ENCODE measurements around the gene GPR42. TPM values are rescaled to one million over a fixed set of nuclear protein-coding genes. Genes with fewer than 3 reads are reported as not detected.
A peak's percentile ranks its signal among the peaks of the same experiment; 100 is the strongest.

The GPR42 gene
- polyA plus RNA-seq, 2 of the 4 experiments (the other 2 are of a cell fraction), result not detected

DNA sequence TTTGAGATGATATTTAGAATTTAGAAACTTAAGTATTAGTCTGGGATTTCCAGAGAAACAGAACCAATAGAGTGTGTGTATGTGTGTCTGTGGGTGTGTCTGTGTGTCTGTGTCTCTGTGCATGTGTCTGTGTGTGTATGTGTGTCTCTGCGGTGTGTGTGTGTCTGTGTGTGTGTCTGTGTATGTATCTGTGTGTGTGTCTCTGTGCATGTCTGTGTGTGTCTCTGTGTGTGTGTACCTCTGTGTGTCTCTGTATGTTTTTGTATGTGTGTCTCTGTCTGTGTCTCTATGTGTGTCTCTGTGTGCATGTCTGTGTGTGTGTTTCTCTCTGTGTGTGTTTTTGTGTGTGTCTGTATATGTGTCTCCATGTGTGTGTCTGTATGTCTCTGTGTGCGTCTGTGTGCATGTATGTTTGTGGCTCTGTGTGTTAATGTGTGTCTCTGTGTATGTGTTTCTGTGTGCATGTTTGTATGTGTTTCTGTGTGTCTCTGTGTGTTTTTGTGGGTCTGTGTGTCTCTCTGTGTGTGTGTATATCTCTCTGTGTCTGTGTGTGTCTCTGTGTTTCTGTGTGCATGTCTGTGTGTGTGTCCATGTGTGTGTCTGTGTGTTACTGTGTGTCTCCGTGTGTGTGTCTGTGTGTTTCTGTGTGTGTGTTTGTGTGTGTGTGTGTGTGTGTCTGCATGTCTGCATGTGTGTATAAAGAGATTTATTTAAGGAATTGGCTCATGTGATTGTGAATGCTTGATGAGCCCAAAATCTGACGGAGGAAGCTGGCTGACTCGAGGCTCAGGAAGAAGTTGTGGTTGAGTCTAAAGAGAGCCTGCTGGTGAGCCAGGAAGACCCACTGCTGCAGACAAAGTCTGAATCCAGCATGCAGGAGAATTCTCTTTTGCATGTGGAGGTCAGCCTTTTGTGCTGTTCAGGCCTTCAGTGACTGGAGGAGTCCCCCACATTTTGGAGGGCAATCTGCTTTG, 22.2 kb downstream of the GPR42 start:
- DNase-seq (ENCODE audit: low read depth in 1 of 2, low spot score in 1 of 2) (no peak), ATAC-seq (no peak), FAIRE-seq (peak; percentile 7)
- H3K4me1 ChIP-seq, result no peaks in the 10 kb centered on the region
- no peak for TF ChIP-seq BHLHE40 (IDR thresholded peaks at IDR 0.05; ENCODE audit: low read depth, low read length)
- H3K9me3 ChIP-seq, result peaks cover 9% of the 10 kb centered on the region; the same call in 1 of the 3 replicates
- WGBS (ENCODE audit: missing lambda C conversion rate), result 55% methylated on average over 5 of the region's 5 CpGs
- H3K27ac ChIP-seq, result no peak overlapping the region
- no peak overlapping the region for H3K4me3 ChIP-seq
- H3K4me2 ChIP-seq, result no peak overlapping the region
- POLR2A ChIA-PET, result no interaction called here
- CTCF ChIA-PET, result interaction anchor here (1.0 kb wide), 1 partner anchor 41 kb away, joined by 3 read pairs; no protein-coding TSS in a partner anchor

GRCh38 chr19:35395382-35396199, 24.7 kb downstream of the GPR42 start:
- ATAC-seq (peak; percentile 25 to 44; a peak in 3 of 6 replicates), FAIRE-seq (no peak), DNase-seq (ENCODE audit: low read depth in 1 of 2, low spot score in 1 of 2) (no peak)
- no peak for TF ChIP-seq HOXB13 (CRISPR knock-in tag; IDR thresholded peaks at IDR 0.05; ENCODE audit: low read depth)
- no peak for TF ChIP-seq CBX2 (IDR thresholded peaks at IDR 0.05; ENCODE audit: borderline replicate concordance, low read depth)
- no peak for TF ChIP-seq USF2 (IDR thresholded peaks at IDR 0.05)
- TF ChIP-seq HOXB5 (CRISPR knock-in tag; IDR thresholded peaks at IDR 0.05), result no peak
- TF ChIP-seq HDAC2 (IDR thresholded peaks at IDR 0.05), result no peak
- no peak for TF ChIP-seq RFX5 (IDR thresholded peaks at IDR 0.05)
- no peak for TF ChIP-seq SREBF2 (IDR thresholded peaks at IDR 0.05)
- no peak for TF ChIP-seq EHMT2 (IDR thresholded peaks at IDR 0.05; ENCODE audit: low read depth)
- no peak for TF ChIP-seq HEYL (CRISPR knock-in tag; IDR thresholded peaks at IDR 0.05)
- no peak for TF ChIP-seq BCL3 (IDR thresholded peaks at IDR 0.05)
- no peak for TF ChIP-seq FOXS1 (CRISPR knock-in tag; IDR thresholded peaks at IDR 0.05)
- TF ChIP-seq SMC3 (IDR thresholded peaks at IDR 0.05), result no peak
- TF ChIP-seq FOSB (CRISPR knock-in tag; IDR thresholded peaks at IDR 0.05), result no peak
- no peak for TF ChIP-seq ZC3H11A (IDR thresholded peaks at IDR 0.05)
- TF ChIP-seq KDM5A (IDR thresholded peaks at IDR 0.05), result no peak
- no peak for TF ChIP-seq JUN (IDR thresholded peaks at IDR 0.05)
- TF ChIP-seq, protein P1, sequence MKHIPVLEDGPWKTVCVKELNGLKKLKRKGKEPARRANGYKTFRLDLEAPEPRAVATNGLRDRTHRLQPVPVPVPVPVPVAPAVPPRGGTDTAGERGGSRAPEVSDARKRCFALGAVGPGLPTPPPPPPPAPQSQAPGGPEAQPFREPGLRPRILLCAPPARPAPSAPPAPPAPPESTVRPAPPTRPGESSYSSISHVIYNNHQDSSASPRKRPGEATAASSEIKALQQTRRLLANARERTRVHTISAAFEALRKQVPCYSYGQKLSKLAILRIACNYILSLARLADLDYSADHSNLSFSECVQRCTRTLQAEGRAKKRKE (CRISPR knock-in tag; IDR thresholded peaks at IDR 0.05; ENCODE audit: low read depth), result no peak
- Histone ChIP-seq H3K4me3 (no peak overlapping the region), H3K4me1 (no peaks in the 10 kb centered on the region), H3K4me2 (no peak overlapping the region), H3K9me3 (no peaks in the 10 kb centered on the region), H3K27ac (no peak overlapping the region)
- POLR2A ChIA-PET, result no interaction called here
- CTCF ChIA-PET, result interaction anchor here (0.6 to 2.3 kb wide), 5 partner anchors 8 to 39 kb away, joined by 3 to 6 read pairs (median 3); no protein-coding TSS in a partner anchor
- WGBS (ENCODE audit: missing lambda C conversion rate), result 48% methylated on average over 19 of the region's 19 CpGs
